ENCODE measurements around the gene FEM1C.
"Not testable (repeated sequence)": the region's sequence is repeated elsewhere in the genome, so short reads cannot be mapped to it uniquely, and the experiment has no call there.

Gene FEM1C

GRCh38 chr5:115520191-115520590, 24.4 kb downstream of the FEM1C start:
- no peak for DNase-seq (ENCODE audit: low read depth)

GRCh38 chr5:115516372-115516771, 28.2 kb downstream of the FEM1C start:
- DNase-seq (ENCODE audit: low read depth) = no peak

GRCh38 chr5:115514220-115514619, 30.4 kb downstream of the FEM1C start:
- no peak for DNase-seq (ENCODE audit: low read depth)

- no peak for DNase-seq (ENCODE audit: low read depth)
Observed at GRCh38 chr5:115511632-115512031, 32.9 kb downstream of the FEM1C start.

GRCh38 chr5:115510145-115510645, 34.4 kb downstream of the FEM1C start:
- no peak for DNase-seq (ENCODE audit: low read depth)

GRCh38 chr5:115509547-115509946, 35.0 kb downstream of the FEM1C start:
- DNase-seq (ENCODE audit: low read depth) = no peak

- no peak for DNase-seq (ENCODE audit: low read depth)
Observed at GRCh38 chr5:115507681-115508080, 36.9 kb downstream of the FEM1C start.

- no peak for DNase-seq (ENCODE audit: low read depth)
Observed at GRCh38 chr5:115503420-115503819, 41.2 kb downstream of the FEM1C start.

- DNase-seq (ENCODE audit: low read depth) = no peak
Observed at GRCh38 chr5:115501464-115502210, 42.9 kb downstream of the FEM1C start.

- no peak for DNase-seq (ENCODE audit: low read depth)
Observed at GRCh38 chr5:115500225-115500624, 44.4 kb downstream of the FEM1C start.

GRCh38 chr5:115496936-115497576, 47.5 kb downstream of the FEM1C start:
- no peak for DNase-seq (ENCODE audit: low read depth)

- no peak for DNase-seq (ENCODE audit: low read depth)
Observed at GRCh38 chr5:115494570-115495289, 49.8 kb downstream of the FEM1C start.

GRCh38 chr5:115490596-115490995, 54.0 kb downstream of the FEM1C start:
- DNase-seq (ENCODE audit: low read depth) = no peak

- DNase-seq (ENCODE audit: low read depth) = no peak
Observed at GRCh38 chr5:115489733-115490132, 54.8 kb downstream of the FEM1C start.

GRCh38 chr5:115487756-115488155, 56.8 kb downstream of the FEM1C start:
- DNase-seq (ENCODE audit: low read depth) = no peak

GRCh38 chr5:115487168-115487567, 57.4 kb downstream of the FEM1C start:
- no peak for DNase-seq (ENCODE audit: low read depth)

- DNase-seq (ENCODE audit: low read depth) = no peak
Observed at GRCh38 chr5:115486728-115487127, 57.8 kb downstream of the FEM1C start.

- DNase-seq (ENCODE audit: low read depth) = no peak
Observed at GRCh38 chr5:115484368-115484767, 60.2 kb downstream of the FEM1C start.

GRCh38 chr5:115480900-115481299, 63.7 kb downstream of the FEM1C start:
- DNase-seq (ENCODE audit: low read depth) = no peak

GRCh38 chr5:115480271-115480670, 64.3 kb downstream of the FEM1C start:
- DNase-seq (ENCODE audit: low read depth) = no peak

GRCh38 chr5:115479166-115479873, 65.3 kb downstream of the FEM1C start:
- not testable (repeated sequence) for DNase-seq (ENCODE audit: low read depth)

- DNase-seq (ENCODE audit: low read depth) = no peak
Observed at GRCh38 chr5:115478281-115478680, 66.3 kb downstream of the FEM1C start.
